HFFc6 (cell line): Measurements from ENCODE around the gene ADSS2. TPM values are rescaled to one million over a fixed set of nuclear protein-coding genes. Genes with fewer than 3 reads are reported as not detected.

Experiments used
- DNase-seq: peaks from one replicate; pipeline ENCODE4 v3.0.0-alpha.2; 2018
- H3K27ac Mint-ChIP-seq: 2 replicates; pipeline ENCODE4 v1.8.0; 2020; ENCODE audit warnings: mild to moderate bottlenecking, mixed read lengths
- H3K27me3 Mint-ChIP-seq: 2 replicates; pipeline ENCODE4 v1.8.0; 2021; ENCODE audit warnings: mild to moderate bottlenecking, moderate library complexity, mixed read lengths; ENCODE audit not compliant: insufficient read depth
- H3K36me3 Mint-ChIP-seq: 2 replicates; pipeline ENCODE4 v1.8.0; 2021; ENCODE audit warnings: low read depth, mixed read lengths
- H3K4me1 Mint-ChIP-seq: 2 replicates; pipeline ENCODE4 v1.8.0; 2020; ENCODE audit warnings: low read depth, mixed read lengths
- H3K4me3 Mint-ChIP-seq: 2 replicates; pipeline ENCODE4 v1.8.0; 2020; ENCODE audit warnings: mild to moderate bottlenecking, moderate library complexity, mixed read lengths
- H3K9me3 Mint-ChIP-seq: 2 replicates; pipeline ENCODE4 v1.8.0; 2020; ENCODE audit warnings: mild to moderate bottlenecking, mixed read lengths
- CTCF ChIP-seq: fragments of 200-600 bp; sonication (generic); IDR thresholded peaks from 2 replicates; pipeline ENCODE4 v1.5.0; 2021; ENCODE audit warnings: antibody characterized with exemption, mild to moderate bottlenecking
- total RNA-seq, 6 experiments: library from RNA; stranded (reverse); fragmentation: NEBNext Ultra II Directional; extraction: Animal tissue kit (Norgen Biotek cat#: 25700); gene quantifications; 2 replicates in 1 of 6; 3 replicates in 5 of 6; pipeline ENCODE4 v1.2.3, GENCODE V29; 2021

ADSS2 gene
- total RNA-seq, 6 experiments from 2014 or later: 38.6 to 45.0 (median 41.1) TPM

GRCh38 chr1:244473059-244473605 is 21.4 kb upstream of the ADSS2 start:
- TF ChIP-seq CTCF: no peak
- Mint-ChIP-seq H3K4me3 (no peak overlapping the region), H3K27me3 (no peaks in the 10 kb centered on the region; the same call in none of the 2 replicates), H3K27ac (no peak overlapping the region), H3K9me3 (no peaks in the 10 kb centered on the region), H3K36me3 (peaks cover 10% of the 10 kb centered on the region; the same call in 1 of the 2 replicates), H3K4me1 (peaks cover 6% of the 10 kb centered on the region)
- DNase-seq: no peak

- TF ChIP-seq CTCF: no peak
- Mint-ChIP-seq H3K9me3 (no peaks in the 10 kb centered on the region), H3K36me3 (no peaks in the 10 kb centered on the region), H3K27ac (no peak overlapping the region), H3K4me3 (no peak overlapping the region), H3K4me1 (no peaks in the 10 kb centered on the region), H3K27me3 (no peaks in the 10 kb centered on the region; the same call in 1 of the 2 replicates)
- no peak for DNase-seq
These were observed 15.0 kb upstream of the ADSS2 start for GRCh38 chr1:244466724-244467123.

GRCh38 chr1:244461245-244462071 is 9.7 kb upstream of the ADSS2 start, which contains the start of gene CATSPERE:
TSS of gene CATSPERE (plus strand) at chr1:244461273. CDS start at chr1:244461430, 157 bp downstream.
- TF ChIP-seq CTCF: no peak
- peak; percentile 65 for DNase-seq
- Mint-ChIP-seq H3K36me3 (peaks cover 11% of the 10 kb centered on the region), H3K4me3 (peak within 1 kb of the TSS; percentile 86), H3K4me1 (peaks cover 12% of the 10 kb centered on the region), H3K27me3 (no peaks in the 10 kb centered on the region; the same call in 1 of the 2 replicates), H3K9me3 (peaks cover 4% of the 10 kb centered on the region), H3K27ac (peak within 1 kb of the TSS; percentile 87)

- no peak overlapping the region; the same call in 1 of the 2 replicates for H3K4me3 Mint-ChIP-seq
- H3K9me3 Mint-ChIP-seq: peaks cover 4% of the 10 kb centered on the region
- DNase-seq: no peak
- no peak for TF ChIP-seq CTCF
- peaks cover 12% of the 10 kb centered on the region for H3K4me1 Mint-ChIP-seq
- no peaks in the 10 kb centered on the region; the same call in 1 of the 2 replicates for H3K27me3 Mint-ChIP-seq
- peak overlapping the region; percentile 24; the same call in 1 of the 2 replicates for H3K27ac Mint-ChIP-seq
- peaks cover 11% of the 10 kb centered on the region for H3K36me3 Mint-ChIP-seq
These were observed 8.5 kb upstream of the ADSS2 start for GRCh38 chr1:244460197-244460596.

GRCh38 chr1:244458781-244459180 is 7.1 kb upstream of the ADSS2 start:
- Mint-ChIP-seq H3K4me1 (peaks cover 26% of the 10 kb centered on the region), H3K4me3 (no peak overlapping the region), H3K9me3 (peaks cover 4% of the 10 kb centered on the region), H3K27me3 (no peaks in the 10 kb centered on the region; the same call in 1 of the 2 replicates), H3K27ac (no peak overlapping the region), H3K36me3 (peaks cover 11% of the 10 kb centered on the region)
- no peak for DNase-seq
- TF ChIP-seq CTCF: no peak
